Uterus (tissue), 2 donors: ENCODE results near the gene OR1A1.

Source experiments
- POLR2A ChIP-seq, 2 donors: fragments of 450-650 bp; IDR thresholded peaks; one replicate each; pipeline ENCODE4 v1.6.1; 2016; ENCODE audit warnings: antibody characterized with exemption in 2 of 2, mild to moderate bottlenecking in 1 of 2, moderate library complexity in 1 of 2
- TF ChIP-seq, protein P1 (sequence below), 4 experiments: fragments of 200-600 bp in 2 of 4; fragments of 450-650 bp in 2 of 4; sonication (generic) in 2 of 4; IDR thresholded peaks; one replicate each; pipeline ENCODE4 v1.5.1; 2016 to 2019; ENCODE audit warnings: antibody characterized with exemption in 4 of 4, mild to moderate bottlenecking in 2 of 4, moderate library complexity in 1 of 4

DNA sequence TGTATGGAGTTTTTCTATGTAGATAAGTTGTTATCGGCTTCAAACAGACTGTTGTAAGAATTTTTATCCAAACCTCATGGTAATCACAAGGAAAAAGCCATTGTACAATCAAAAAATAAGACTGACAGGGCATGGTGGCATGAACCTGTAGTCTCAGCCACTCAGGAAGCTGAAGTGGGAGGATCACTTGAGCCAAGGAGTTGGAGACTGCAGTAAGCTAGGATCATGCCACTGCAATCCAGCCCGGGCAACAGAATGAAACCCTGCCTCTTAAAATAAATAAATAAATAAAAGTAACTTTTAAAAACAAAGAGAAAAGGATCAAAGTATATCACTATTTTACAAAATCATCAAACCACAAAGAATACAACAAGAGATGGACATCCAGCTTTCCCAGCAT, 14.4 kb downstream of the OR1A1 start:
- TF ChIP-seq, protein P1, sequence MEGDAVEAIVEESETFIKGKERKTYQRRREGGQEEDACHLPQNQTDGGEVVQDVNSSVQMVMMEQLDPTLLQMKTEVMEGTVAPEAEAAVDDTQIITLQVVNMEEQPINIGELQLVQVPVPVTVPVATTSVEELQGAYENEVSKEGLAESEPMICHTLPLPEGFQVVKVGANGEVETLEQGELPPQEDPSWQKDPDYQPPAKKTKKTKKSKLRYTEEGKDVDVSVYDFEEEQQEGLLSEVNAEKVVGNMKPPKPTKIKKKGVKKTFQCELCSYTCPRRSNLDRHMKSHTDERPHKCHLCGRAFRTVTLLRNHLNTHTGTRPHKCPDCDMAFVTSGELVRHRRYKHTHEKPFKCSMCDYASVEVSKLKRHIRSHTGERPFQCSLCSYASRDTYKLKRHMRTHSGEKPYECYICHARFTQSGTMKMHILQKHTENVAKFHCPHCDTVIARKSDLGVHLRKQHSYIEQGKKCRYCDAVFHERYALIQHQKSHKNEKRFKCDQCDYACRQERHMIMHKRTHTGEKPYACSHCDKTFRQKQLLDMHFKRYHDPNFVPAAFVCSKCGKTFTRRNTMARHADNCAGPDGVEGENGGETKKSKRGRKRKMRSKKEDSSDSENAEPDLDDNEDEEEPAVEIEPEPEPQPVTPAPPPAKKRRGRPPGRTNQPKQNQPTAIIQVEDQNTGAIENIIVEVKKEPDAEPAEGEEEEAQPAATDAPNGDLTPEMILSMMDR (IDR thresholded peaks at IDR 0.05), result no peak
- TF ChIP-seq POLR2A (IDR thresholded peaks at IDR 0.05), result no peak
